ENCODE data around the gene RCVRN.

- TF ChIP-seq CTCF (IDR thresholded peaks at IDR 0.05; ENCODE audit: insufficient read depth, low read length) (no peak), POLR2AphosphoS5 (IDR thresholded peaks at IDR 0.05; ENCODE audit: low read depth) (no peak), GABPA (IDR thresholded peaks at IDR 0.05; ENCODE audit: low read depth) (no peak), SPI1 (IDR thresholded peaks at IDR 0.05; ENCODE audit: borderline replicate concordance, low read depth) (no peak)
- TF ChIP-seq, protein P1, sequence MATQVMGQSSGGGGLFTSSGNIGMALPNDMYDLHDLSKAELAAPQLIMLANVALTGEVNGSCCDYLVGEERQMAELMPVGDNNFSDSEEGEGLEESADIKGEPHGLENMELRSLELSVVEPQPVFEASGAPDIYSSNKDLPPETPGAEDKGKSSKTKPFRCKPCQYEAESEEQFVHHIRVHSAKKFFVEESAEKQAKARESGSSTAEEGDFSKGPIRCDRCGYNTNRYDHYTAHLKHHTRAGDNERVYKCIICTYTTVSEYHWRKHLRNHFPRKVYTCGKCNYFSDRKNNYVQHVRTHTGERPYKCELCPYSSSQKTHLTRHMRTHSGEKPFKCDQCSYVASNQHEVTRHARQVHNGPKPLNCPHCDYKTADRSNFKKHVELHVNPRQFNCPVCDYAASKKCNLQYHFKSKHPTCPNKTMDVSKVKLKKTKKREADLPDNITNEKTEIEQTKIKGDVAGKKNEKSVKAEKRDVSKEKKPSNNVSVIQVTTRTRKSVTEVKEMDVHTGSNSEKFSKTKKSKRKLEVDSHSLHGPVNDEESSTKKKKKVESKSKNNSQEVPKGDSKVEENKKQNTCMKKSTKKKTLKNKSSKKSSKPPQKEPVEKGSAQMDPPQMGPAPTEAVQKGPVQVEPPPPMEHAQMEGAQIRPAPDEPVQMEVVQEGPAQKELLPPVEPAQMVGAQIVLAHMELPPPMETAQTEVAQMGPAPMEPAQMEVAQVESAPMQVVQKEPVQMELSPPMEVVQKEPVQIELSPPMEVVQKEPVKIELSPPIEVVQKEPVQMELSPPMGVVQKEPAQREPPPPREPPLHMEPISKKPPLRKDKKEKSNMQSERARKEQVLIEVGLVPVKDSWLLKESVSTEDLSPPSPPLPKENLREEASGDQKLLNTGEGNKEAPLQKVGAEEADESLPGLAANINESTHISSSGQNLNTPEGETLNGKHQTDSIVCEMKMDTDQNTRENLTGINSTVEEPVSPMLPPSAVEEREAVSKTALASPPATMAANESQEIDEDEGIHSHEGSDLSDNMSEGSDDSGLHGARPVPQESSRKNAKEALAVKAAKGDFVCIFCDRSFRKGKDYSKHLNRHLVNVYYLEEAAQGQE (IDR thresholded peaks at IDR 0.05; ENCODE audit: insufficient replicate concordance, low read depth) = no peak
Measured at GRCh38 chr17:9916108-9916507, 11.0 kb upstream of the RCVRN start.
